ENCODE measurements around the gene DNM1.

DNM1 gene

GRCh38 chr9:128293091-128293490 is 89.9 kb downstream of the DNM1 start:
- no peak for DNase-seq (ENCODE audit: low read depth)
- no peak for TF ChIP-seq CTCF (conservative IDR thresholded peaks at IDR 0.05; ENCODE audit: control insufficient read depth, insufficient read depth, low read depth, low read length)
- no peak overlapping the region for H3K4me3 ChIP-seq (ENCODE audit: control insufficient read depth, low read depth, low read length)

- no peak for TF ChIP-seq CTCF (conservative IDR thresholded peaks at IDR 0.05; ENCODE audit: control insufficient read depth, insufficient read depth, low read depth, low read length)
- no peak overlapping the region for H3K4me3 ChIP-seq (ENCODE audit: control insufficient read depth, low read depth, low read length)
- no peak for DNase-seq (ENCODE audit: low read depth)
These were observed 91.0 kb downstream of the DNM1 start for GRCh38 chr9:128294142-128294541.

- no peak for TF ChIP-seq CTCF (conservative IDR thresholded peaks at IDR 0.05; ENCODE audit: control insufficient read depth, insufficient read depth, low read depth, low read length)
- no peak for DNase-seq (ENCODE audit: low read depth)
These were observed 93.4 kb downstream of the DNM1 start for GRCh38 chr9:128296340-128297220.

GRCh38 chr9:128297221-128297773 is 94.1 kb downstream of the DNM1 start:
- DNase-seq (ENCODE audit: low read depth), result no peak
- TF ChIP-seq CTCF (conservative IDR thresholded peaks at IDR 0.05; ENCODE audit: control insufficient read depth, insufficient read depth, low read depth, low read length), result no peak
- no peak overlapping the region for H3K4me3 ChIP-seq (ENCODE audit: control insufficient read depth, low read depth, low read length)

More at GRCh38 chr9:128296340-128297220, 93.4 kb downstream of the DNM1 start:
- H3K4me3 ChIP-seq (ENCODE audit: control insufficient read depth, low read depth, low read length), result no peak overlapping the region

GRCh38 chr9:128298535-128299482 is 95.6 kb downstream of the DNM1 start:
- H3K4me3 ChIP-seq (ENCODE audit: control insufficient read depth, low read depth, low read length), result no peak overlapping the region
- DNase-seq (ENCODE audit: low read depth), result no peak
- no peak for TF ChIP-seq CTCF (conservative IDR thresholded peaks at IDR 0.05; ENCODE audit: control insufficient read depth, insufficient read depth, low read depth, low read length)
